ENCODE results near the gene OPRL1.

The OPRL1 gene

DNA sequence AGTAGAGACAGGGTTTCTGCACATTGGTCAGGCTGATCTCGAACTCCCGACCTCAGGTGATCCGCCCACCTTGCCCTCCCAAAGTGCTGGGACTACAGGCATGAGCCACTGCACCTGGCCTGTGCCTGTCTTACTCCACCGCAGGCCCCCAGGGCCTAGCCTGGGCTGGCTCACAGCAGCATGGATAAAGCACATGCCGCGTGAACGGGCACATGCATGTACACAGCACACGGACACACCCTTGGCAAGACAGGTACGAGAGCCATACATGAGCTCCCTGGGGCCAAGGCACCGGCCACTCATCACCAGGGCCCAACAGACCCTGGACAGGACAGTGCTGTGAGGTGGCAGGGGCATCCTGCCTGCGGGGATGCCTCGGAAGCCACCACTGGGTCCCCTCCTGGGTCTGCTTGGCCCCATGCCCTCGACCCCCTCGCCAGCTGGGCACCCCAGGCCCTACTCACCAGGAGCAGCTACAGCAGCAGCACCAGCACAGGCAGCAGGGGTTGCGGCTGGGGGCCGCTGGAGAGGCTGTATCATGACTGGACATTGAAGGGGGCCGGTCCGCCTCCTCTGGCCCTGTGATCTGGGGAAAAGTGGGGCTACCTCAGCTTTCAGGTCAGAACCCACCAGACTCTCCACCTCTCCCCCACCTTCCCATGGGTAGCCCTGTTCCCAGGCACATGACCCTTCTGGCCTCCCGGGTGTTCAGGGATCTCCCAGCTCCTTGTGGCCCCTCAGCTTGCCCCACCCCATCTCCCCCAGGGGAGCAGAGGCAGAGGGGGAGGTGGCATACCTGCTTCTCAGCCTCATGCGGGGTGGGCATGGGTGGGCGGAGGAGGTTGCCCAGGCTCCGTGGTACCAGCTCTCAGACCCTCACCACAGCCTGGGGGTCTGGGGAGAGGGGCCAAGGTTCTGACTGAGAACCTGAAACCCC lies 3.6 kb upstream of the OPRL1 start:
- H3K9me3 Mint-ChIP-seq = no peaks in the 10 kb centered on the region
- no peaks in the 10 kb centered on the region for H3K36me3 Mint-ChIP-seq (ENCODE audit: low read depth)
- TF ChIP-seq, protein P1, sequence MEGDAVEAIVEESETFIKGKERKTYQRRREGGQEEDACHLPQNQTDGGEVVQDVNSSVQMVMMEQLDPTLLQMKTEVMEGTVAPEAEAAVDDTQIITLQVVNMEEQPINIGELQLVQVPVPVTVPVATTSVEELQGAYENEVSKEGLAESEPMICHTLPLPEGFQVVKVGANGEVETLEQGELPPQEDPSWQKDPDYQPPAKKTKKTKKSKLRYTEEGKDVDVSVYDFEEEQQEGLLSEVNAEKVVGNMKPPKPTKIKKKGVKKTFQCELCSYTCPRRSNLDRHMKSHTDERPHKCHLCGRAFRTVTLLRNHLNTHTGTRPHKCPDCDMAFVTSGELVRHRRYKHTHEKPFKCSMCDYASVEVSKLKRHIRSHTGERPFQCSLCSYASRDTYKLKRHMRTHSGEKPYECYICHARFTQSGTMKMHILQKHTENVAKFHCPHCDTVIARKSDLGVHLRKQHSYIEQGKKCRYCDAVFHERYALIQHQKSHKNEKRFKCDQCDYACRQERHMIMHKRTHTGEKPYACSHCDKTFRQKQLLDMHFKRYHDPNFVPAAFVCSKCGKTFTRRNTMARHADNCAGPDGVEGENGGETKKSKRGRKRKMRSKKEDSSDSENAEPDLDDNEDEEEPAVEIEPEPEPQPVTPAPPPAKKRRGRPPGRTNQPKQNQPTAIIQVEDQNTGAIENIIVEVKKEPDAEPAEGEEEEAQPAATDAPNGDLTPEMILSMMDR (IDR thresholded peaks at IDR 0.05) = no peak
- no peak overlapping the region for H3K27ac Mint-ChIP-seq
- H3K4me1 Mint-ChIP-seq = peaks cover 21% of the 10 kb centered on the region
- no peak for DNase-seq
- H3K4me3 Mint-ChIP-seq = no peak overlapping the region
- H3K27me3 Mint-ChIP-seq (ENCODE audit: low read depth, poor library complexity) = peaks cover 7% of the 10 kb centered on the region

DNA sequence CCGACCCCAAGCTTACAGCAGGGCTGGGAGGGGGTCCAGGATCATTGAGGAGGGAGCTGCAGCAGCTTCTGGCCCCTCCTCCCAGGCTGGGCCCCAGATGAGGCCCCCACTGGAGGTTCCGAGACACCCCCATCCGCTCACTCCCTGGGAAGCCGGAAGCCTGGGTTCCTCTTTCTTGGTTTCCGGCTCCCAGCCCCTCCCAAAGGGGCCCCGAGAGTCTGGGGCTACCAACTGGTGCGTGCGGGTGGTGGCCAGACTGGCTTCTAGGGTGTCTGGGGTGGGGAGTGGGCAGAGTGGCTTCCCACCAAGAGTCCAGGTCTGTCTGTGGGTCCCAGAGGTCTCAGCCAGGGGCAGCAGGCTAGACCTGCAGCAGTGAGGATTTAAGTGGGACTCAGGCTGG lies 2.8 kb upstream of the OPRL1 start:
- Mint-ChIP-seq H3K27me3 (ENCODE audit: low read depth, poor library complexity) (peaks cover 15% of the 10 kb centered on the region), H3K36me3 (ENCODE audit: low read depth) (no peaks in the 10 kb centered on the region), H3K4me3 (no peak overlapping the region), H3K4me1 (peaks cover 27% of the 10 kb centered on the region), H3K27ac (no peak overlapping the region), H3K9me3 (no peaks in the 10 kb centered on the region)
- DNase-seq = no peak
- TF ChIP-seq, protein P1 (IDR thresholded peaks at IDR 0.05) = no peak

GRCh38 chr20:64077541-64077875 lies 2.4 kb upstream of the OPRL1 start:
- Mint-ChIP-seq H3K4me1 (peaks cover 31% of the 10 kb centered on the region), H3K36me3 (ENCODE audit: low read depth) (no peaks in the 10 kb centered on the region), H3K27ac (no peak overlapping the region), H3K9me3 (no peaks in the 10 kb centered on the region), H3K27me3 (ENCODE audit: low read depth, poor library complexity) (peaks cover 19% of the 10 kb centered on the region), H3K4me3 (no peak overlapping the region)
- TF ChIP-seq, protein P1 (IDR thresholded peaks at IDR 0.05) = no peak
- DNase-seq = no peak

DNA sequence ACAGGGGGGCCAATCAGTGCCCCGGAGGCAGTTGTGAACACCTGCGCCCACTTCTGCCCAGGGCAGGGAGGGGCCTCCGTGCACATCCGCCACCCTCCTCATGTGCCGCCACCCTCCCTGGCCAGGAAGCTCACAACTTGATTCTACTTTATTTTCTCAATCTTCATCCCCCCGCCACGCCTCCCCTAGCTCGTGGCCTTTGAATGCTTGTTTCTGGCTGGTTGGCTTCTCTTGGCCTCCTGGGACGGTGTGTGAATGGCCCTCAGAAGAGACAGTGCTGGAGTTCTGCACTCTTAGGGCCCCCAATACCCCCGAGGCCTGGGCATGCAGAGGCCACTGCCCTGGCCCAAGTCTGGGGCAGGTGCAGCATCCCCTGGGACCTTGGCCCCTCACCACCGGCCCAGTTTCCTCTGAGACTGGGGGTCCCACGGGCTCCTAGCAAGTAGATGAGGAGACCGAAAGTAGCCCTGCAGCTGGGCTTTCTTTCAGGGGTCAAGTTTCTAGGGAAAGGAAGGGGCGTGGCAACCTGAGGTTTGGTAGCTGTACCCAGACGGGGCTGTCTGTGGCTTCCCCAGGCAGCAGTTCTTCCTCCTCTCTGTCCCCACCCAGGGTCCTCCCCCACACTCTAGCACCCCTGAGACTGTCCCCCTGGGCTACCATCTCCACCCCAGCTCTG lies 1.9 kb upstream of the OPRL1 start:
- Mint-ChIP-seq H3K27me3 (ENCODE audit: low read depth, poor library complexity) (peaks cover 24% of the 10 kb centered on the region), H3K36me3 (ENCODE audit: low read depth) (no peaks in the 10 kb centered on the region), H3K27ac (no peak overlapping the region), H3K4me1 (peaks cover 34% of the 10 kb centered on the region), H3K4me3 (no peak overlapping the region), H3K9me3 (no peaks in the 10 kb centered on the region)
- DNase-seq = no peak
- TF ChIP-seq, protein P1 (IDR thresholded peaks at IDR 0.05) = no peak

DNA sequence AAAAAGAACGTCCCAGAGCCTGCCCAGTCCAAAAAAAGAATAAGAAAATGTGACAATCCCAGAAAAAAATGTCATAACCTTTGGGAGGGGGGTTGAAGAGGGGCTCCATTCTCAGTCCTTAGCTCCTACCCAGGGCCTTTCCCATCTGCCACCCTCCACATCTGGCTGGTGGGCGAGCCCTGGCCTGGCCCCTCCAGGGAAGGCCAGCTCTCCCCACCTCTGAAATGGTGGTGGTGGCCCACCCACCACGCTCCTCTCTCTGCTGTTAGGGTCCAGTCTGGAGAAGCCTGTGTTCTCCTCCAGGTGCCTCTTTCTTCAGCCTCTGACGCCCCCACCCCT lies 979 bp upstream of the OPRL1 start:
- H3K27ac Mint-ChIP-seq = no peak overlapping the region
- H3K27me3 Mint-ChIP-seq (ENCODE audit: low read depth, poor library complexity) = peaks cover 29% of the 10 kb centered on the region
- DNase-seq = no peak
- H3K4me1 Mint-ChIP-seq = peaks cover 34% of the 10 kb centered on the region
- TF ChIP-seq, protein P1 (IDR thresholded peaks at IDR 0.05) = no peak
- no peaks in the 10 kb centered on the region for H3K9me3 Mint-ChIP-seq
- H3K36me3 Mint-ChIP-seq (ENCODE audit: low read depth) = no peaks in the 10 kb centered on the region
- H3K4me3 Mint-ChIP-seq = peak overlapping the region; percentile 71
